Panc1 (cell line): ENCODE data around the gene PDK4. TPM values are rescaled to one million over a fixed set of nuclear protein-coding genes. Genes with fewer than 3 reads are reported as not detected.
A peak's percentile ranks its signal among the peaks of the same experiment; 100 is the strongest.

Experiments
- ATAC-seq: fragments of 200-7000 bp; cut with Tn5 transposase; 2 replicates; pipeline ENCODE4 v1.9.1; 2020; ENCODE audit warnings: mild to moderate bottlenecking, moderate library complexity
- BruUV-seq: library from RNA; stranded (reverse); fragments of 400-500 nt; replicated peaks from 2 replicates; lab custom pipeline; 2021; lab: Mats Ljungman, UMichigan
- CTCF ChIA-PET: fragments of 300-600 bp; sonication (Branson Sonifier 250); formaldehyde crosslinking; loops from one replicate; lab custom pipeline; 2022; ENCODE audit warnings: antibody characterized with exemption; lab: Charles Lee
- POLR2A ChIA-PET: fragments of 300-600 bp; sonication (Branson Sonifier 250); formaldehyde crosslinking; loops from one replicate; lab custom pipeline; 2022; ENCODE audit warnings: antibody characterized with exemption; lab: Charles Lee
- DNase-seq: peaks from one replicate; pipeline ENCODE4 v3.0.0-alpha.2; 2010; ENCODE audit warnings: low read depth, low spot score
- H3K27ac ChIP-seq: 2 replicates; pipeline ENCODE4 v1.5.1; 2011; ENCODE audit warnings: mild to moderate bottlenecking, low read length, inconsistent platforms
- H3K27me3 ChIP-seq: fragments of 200-500 bp; sonication (Bioruptor generic); 2 replicates; pipeline ENCODE4 v1.6.0; 2014; ENCODE audit warnings: low read length, inconsistent platforms; ENCODE audit not compliant: control insufficient read depth, insufficient read depth
- H3K36me3 ChIP-seq: fragments of 200-500 bp; sonication (Bioruptor generic); 2 replicates; pipeline ENCODE4 v1.5.1; 2014; ENCODE audit warnings: inconsistent platforms, mild to moderate bottlenecking, low read length, moderate library complexity; ENCODE audit not compliant: control insufficient read depth, insufficient read depth
- H3K4me1 ChIP-seq: 2 replicates; pipeline ENCODE4 v1.5.1; 2011; ENCODE audit warnings: inconsistent platforms, mild to moderate bottlenecking, low read length, moderate library complexity; ENCODE audit not compliant: control insufficient read depth, insufficient read depth
- H3K4me3 ChIP-seq, 2 experiments: 2 replicates each; pipeline ENCODE4 v1.5.1; 2011 to 2012; ENCODE audit warnings: low read depth in 2 of 2, low read length in 2 of 2, mild to moderate bottlenecking in 2 of 2, inconsistent platforms in 1 of 2, moderate library complexity in 1 of 2
- H3K9me3 ChIP-seq: fragments of 200-500 bp; sonication (Bioruptor generic); 2 replicates; pipeline ENCODE4 v1.5.1; 2014; ENCODE audit warnings: low read depth, mild to moderate bottlenecking, inconsistent platforms, low read length, moderate library complexity; ENCODE audit not compliant: control insufficient read depth, insufficient read depth
- POLR2AphosphoS5 ChIP-seq: IDR thresholded peaks from 2 replicates; pipeline ENCODE4 v1.6.1; 2012; ENCODE audit warnings: mild to moderate bottlenecking, low read depth, low read length, moderate library complexity
- SIN3A ChIP-seq: IDR thresholded peaks from 2 replicates; pipeline ENCODE4 v1.6.1; 2012; ENCODE audit warnings: low read depth, mild to moderate bottlenecking, low read length, moderate library complexity, borderline replicate concordance; ENCODE audit not compliant: insufficient read depth
- TCF7L2 ChIP-seq: IDR thresholded peaks from 2 replicates; pipeline ENCODE4 v1.6.1; 2011; ENCODE audit warnings: mild to moderate bottlenecking, low read depth, low read length, inconsistent platforms
- in situ Hi-C: cut with HindIII; loops from 2 replicates; pipeline ENCODE4 v1.10.0; 2016; ENCODE audit warnings: low sequenced_read_pairs, low pct_unique_long_range_greater_than_20kb
- intact Hi-C: fragments of 100-400 bp; cut with micrococcal nuclease; formaldehyde crosslinking; loops from one replicate; pipeline ENCODE4 v1.10.0; 2022; ENCODE audit not compliant: unreplicated experiment
- total RNA-seq: library from RNA; stranded (reverse); gene quantifications from one replicate; pipeline ENCODE4 v1.2.1, GENCODE V29; 2021; ENCODE audit not compliant: unreplicated experiment
- TF ChIP-seq, protein P1 (sequence below): fragments of 450-650 bp; IDR thresholded peaks from 2 replicates; pipeline ENCODE4 v1.5.1; 2017; ENCODE audit warnings: mild to moderate bottlenecking
- TF ChIP-seq, protein P2 (sequence below), 2 experiments: IDR thresholded peaks; 2 replicates each; pipeline ENCODE4 v1.6.1; 2011 to 2012; ENCODE audit warnings: low read depth in 2 of 2, control low read depth in 1 of 2, low read length in 1 of 2, mild to moderate bottlenecking in 1 of 2, moderate library complexity in 1 of 2; ENCODE audit not compliant: insufficient read depth in 1 of 2

PDK4 gene
- total RNA-seq, 1 experiment from 2014 or later = 1.4 TPM

DNA sequence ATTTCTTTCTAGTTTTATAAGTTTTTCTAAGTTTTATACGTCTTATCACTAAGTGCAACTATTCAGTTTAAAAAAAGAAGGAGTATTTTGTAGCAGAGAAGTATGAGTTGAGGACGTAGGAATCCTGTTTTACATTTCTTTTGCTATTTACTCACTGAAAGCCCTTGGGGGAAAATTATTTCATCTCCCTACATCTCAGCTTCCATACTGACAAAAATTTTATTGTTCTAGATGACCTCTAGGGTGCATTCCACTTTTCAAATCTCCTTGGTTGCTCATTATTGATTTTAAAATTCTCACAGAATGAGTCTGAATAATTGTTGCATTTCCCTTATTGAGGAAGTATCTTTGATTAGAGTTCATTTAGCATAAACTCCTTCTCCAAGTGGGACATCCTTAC, 14.9 kb upstream of the PDK4 start:
- H3K27me3 ChIP-seq = no peaks in the 10 kb centered on the region
- TF ChIP-seq TCF7L2 = no peak
- no peak for TF ChIP-seq POLR2AphosphoS5
- TF ChIP-seq, protein P1, sequence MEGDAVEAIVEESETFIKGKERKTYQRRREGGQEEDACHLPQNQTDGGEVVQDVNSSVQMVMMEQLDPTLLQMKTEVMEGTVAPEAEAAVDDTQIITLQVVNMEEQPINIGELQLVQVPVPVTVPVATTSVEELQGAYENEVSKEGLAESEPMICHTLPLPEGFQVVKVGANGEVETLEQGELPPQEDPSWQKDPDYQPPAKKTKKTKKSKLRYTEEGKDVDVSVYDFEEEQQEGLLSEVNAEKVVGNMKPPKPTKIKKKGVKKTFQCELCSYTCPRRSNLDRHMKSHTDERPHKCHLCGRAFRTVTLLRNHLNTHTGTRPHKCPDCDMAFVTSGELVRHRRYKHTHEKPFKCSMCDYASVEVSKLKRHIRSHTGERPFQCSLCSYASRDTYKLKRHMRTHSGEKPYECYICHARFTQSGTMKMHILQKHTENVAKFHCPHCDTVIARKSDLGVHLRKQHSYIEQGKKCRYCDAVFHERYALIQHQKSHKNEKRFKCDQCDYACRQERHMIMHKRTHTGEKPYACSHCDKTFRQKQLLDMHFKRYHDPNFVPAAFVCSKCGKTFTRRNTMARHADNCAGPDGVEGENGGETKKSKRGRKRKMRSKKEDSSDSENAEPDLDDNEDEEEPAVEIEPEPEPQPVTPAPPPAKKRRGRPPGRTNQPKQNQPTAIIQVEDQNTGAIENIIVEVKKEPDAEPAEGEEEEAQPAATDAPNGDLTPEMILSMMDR = no peak; the same call in 1 of the 2 replicates
- TF ChIP-seq, protein P2, sequence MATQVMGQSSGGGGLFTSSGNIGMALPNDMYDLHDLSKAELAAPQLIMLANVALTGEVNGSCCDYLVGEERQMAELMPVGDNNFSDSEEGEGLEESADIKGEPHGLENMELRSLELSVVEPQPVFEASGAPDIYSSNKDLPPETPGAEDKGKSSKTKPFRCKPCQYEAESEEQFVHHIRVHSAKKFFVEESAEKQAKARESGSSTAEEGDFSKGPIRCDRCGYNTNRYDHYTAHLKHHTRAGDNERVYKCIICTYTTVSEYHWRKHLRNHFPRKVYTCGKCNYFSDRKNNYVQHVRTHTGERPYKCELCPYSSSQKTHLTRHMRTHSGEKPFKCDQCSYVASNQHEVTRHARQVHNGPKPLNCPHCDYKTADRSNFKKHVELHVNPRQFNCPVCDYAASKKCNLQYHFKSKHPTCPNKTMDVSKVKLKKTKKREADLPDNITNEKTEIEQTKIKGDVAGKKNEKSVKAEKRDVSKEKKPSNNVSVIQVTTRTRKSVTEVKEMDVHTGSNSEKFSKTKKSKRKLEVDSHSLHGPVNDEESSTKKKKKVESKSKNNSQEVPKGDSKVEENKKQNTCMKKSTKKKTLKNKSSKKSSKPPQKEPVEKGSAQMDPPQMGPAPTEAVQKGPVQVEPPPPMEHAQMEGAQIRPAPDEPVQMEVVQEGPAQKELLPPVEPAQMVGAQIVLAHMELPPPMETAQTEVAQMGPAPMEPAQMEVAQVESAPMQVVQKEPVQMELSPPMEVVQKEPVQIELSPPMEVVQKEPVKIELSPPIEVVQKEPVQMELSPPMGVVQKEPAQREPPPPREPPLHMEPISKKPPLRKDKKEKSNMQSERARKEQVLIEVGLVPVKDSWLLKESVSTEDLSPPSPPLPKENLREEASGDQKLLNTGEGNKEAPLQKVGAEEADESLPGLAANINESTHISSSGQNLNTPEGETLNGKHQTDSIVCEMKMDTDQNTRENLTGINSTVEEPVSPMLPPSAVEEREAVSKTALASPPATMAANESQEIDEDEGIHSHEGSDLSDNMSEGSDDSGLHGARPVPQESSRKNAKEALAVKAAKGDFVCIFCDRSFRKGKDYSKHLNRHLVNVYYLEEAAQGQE (IDR thresholded peaks at IDR 0.05; ENCODE audit: insufficient read depth in 1 of 2, low read depth in 2 of 2, low read length in 1 of 2) = no peak
- no peak for TF ChIP-seq SIN3A
- BruUV-seq = no TSS peak
- ChIA-PET POLR2A (no interaction called here), CTCF (no interaction called here)
- no peak overlapping the region for H3K27ac ChIP-seq
- no peak overlapping the region for H3K4me3 ChIP-seq
- no peaks in the 10 kb centered on the region for H3K9me3 ChIP-seq
- ATAC-seq (no peak), DNase-seq (no peak)
- intact Hi-C loops (no loop called here), in situ Hi-C loops (no loop called here)
- peaks cover 27% of the 10 kb centered on the region for H3K4me1 ChIP-seq
- H3K36me3 ChIP-seq = no peaks in the 10 kb centered on the region

DNA sequence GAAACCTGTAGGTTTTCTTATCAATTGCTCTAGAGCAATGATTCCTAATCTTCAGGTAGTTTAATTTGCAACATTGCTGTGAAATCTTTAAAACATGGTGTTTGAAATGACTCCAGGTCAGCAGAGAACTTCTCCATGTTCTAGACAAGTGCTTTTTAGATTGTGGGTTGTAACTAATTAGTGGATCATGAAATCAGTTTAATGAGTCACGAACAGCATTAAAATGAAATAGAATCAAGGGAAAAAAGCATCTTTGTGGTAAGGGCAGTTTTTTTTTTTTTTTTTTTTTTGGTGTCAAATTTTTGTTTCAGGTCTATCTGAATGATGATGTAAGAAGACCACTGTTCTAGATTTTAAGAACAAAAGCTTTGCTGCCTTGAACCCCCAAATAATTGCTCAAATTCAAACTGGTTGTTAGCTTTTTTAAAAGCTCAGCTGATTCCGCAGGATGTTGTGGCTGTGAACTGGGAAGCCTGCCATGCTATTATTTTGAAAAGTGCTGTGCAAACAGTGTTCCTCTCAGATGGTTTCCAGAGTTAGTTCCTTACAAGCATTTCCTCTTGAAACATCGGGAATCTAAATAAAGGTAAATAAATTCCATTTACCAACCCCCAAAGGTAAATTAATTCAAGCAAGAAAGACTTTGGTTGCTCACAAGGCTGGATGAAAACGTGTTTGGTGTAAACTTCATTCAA, 13.1 kb upstream of the PDK4 start:
- Histone ChIP-seq H3K9me3 (no peaks in the 10 kb centered on the region), H3K27ac (peak overlapping the region; percentile 79), H3K36me3 (no peaks in the 10 kb centered on the region), H3K27me3 (no peaks in the 10 kb centered on the region), H3K4me1 (peaks cover 27% of the 10 kb centered on the region), H3K4me3 (peak overlapping the region in 1 of 2 experiments; percentile 41; a peak in 2 of 4 replicates)
- ChIA-PET CTCF (interaction anchor here (0.7 kb wide), 1 partner anchor 1260 kb away, joined by 10 read pairs; no protein-coding TSS in a partner anchor), POLR2A (no interaction called here)
- ATAC-seq (peak; percentile 70), DNase-seq (peak; percentile 64)
- intact Hi-C loops = no loop called here
- peak; percentile 35; the same call in 1 of the 2 replicates for TF ChIP-seq POLR2AphosphoS5
- TF ChIP-seq SIN3A = no peak
- TF ChIP-seq TCF7L2 = peak; percentile 41; the same call in 1 of the 2 replicates
- TF ChIP-seq, protein P1 = no peak
- TF ChIP-seq, protein P2 (IDR thresholded peaks at IDR 0.05; ENCODE audit: insufficient read depth in 1 of 2, low read depth in 2 of 2, low read length in 1 of 2) = no peak
- in situ Hi-C loops = no loop called here
- BruUV-seq = no TSS peak
